Measurements from ENCODE around the gene SDSL. TPM values are rescaled to one million over a fixed set of nuclear protein-coding genes. Genes with fewer than 3 reads are reported as not detected.
A peak's percentile ranks its signal among the peaks of the same experiment; 100 is the strongest.

SDSL gene
- total RNA-seq, 4 donors from 2014 or later = 2.7 to 5.6 (median 3.2) TPM

DNA sequence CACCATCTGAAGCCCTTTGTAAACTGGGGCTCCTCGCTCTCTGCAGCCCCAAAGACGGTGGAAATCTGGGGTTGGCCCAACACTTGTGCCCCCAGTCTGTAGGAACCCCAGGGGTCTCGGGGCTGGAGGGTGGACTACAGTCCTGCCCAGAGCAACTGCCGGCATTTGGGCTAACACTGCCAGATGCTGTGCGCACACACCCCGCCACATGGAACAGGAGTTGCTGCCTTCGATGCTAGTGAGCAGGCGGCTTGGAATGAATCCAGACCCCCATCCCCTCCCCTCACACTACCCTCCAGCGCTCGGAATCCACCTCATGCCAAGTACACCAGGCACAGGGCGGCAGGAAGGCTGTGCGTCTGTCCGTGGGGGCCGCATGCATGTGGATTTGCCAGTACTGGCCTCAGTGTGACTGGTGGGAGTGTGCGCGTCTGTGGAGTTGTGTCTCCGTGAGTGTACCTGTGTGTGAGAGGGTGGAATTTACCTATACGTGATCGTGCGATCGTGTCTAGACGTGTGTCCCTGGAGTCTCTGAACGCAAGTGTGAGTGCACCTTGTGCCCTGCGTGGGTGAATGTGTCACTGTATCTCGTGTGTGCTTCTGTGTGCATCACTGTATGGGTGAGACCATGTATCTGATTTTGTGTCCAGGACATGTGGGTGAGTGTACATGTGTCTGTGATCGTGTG lies 44.4 kb downstream of the SDSL start:
- peaks cover 6 to 100% (median 82%) of the 10 kb centered on the region in 4 donors for H3K27me3 ChIP-seq
- intact Hi-C loops (cut with DNase I) = loop anchor here (10.0 kb wide), 1 partner anchor 448 kb away; no protein-coding TSS in a partner anchor
- H3K36me3 ChIP-seq = no peaks in the 10 kb centered on the region
- TF ChIP-seq, protein P1, sequence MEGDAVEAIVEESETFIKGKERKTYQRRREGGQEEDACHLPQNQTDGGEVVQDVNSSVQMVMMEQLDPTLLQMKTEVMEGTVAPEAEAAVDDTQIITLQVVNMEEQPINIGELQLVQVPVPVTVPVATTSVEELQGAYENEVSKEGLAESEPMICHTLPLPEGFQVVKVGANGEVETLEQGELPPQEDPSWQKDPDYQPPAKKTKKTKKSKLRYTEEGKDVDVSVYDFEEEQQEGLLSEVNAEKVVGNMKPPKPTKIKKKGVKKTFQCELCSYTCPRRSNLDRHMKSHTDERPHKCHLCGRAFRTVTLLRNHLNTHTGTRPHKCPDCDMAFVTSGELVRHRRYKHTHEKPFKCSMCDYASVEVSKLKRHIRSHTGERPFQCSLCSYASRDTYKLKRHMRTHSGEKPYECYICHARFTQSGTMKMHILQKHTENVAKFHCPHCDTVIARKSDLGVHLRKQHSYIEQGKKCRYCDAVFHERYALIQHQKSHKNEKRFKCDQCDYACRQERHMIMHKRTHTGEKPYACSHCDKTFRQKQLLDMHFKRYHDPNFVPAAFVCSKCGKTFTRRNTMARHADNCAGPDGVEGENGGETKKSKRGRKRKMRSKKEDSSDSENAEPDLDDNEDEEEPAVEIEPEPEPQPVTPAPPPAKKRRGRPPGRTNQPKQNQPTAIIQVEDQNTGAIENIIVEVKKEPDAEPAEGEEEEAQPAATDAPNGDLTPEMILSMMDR (IDR thresholded peaks at IDR 0.05) = no peak
- TF ChIP-seq POLR2AphosphoS5 (IDR thresholded peaks at IDR 0.05) (no peak), EP300 (IDR thresholded peaks at IDR 0.05) (no peak), POLR2A (IDR thresholded peaks at IDR 0.05; ENCODE audit: low read depth) (no peak)
- no peak overlapping the region for H3K27ac ChIP-seq (replicated peaks in 1 of 4)
- no peaks in the 10 kb centered on the region for H3K9me3 ChIP-seq
- DNase-seq (ENCODE audit: extremely low spot score) = no peak
- peaks cover 36 to 77% (median 57%) of the 10 kb centered on the region in 4 donors for H3K4me1 ChIP-seq
- H3K4me3 ChIP-seq = peak overlapping the region in 3 of 4 donors; percentile 41 to 46 (median 42)
- WGBS = 2% methylated on average over 11 of the region's 26 CpGs

DNA sequence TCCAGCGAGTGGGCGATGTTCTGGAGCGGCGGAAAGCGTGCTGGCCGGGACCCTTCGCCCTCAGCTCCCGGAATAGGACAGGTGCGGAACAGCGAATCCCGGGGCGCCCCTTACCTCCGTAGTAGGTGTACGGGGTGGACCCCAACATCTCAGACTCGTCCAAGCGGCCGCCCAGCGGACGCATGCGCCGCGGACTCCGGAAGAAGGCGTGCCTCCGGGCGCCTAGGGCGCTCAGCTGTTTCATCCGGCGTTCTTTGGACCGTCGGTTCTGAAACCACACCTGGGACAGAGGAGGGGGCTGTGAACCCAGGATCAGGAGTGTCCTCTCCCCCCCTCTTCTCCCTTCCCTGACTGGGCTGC lies 44.9 kb downstream of the SDSL start:
- peak overlapping the region; percentile 41 to 47 (median 44) for H3K4me3 ChIP-seq
- H3K27me3 ChIP-seq = peaks cover 6 to 100% (median 83%) of the 10 kb centered on the region in 4 donors
- WGBS = no CpG with 5 or more reads among the region's 31 CpGs
- no peak overlapping the region for H3K27ac ChIP-seq (replicated peaks in 1 of 4)
- intact Hi-C loops (cut with DNase I) = loop anchor here (10.0 kb wide), 1 partner anchor 448 kb away; no protein-coding TSS in a partner anchor
- H3K9me3 ChIP-seq = no peaks in the 10 kb centered on the region
- no peak for DNase-seq (ENCODE audit: extremely low spot score)
- TF ChIP-seq, protein P1 (IDR thresholded peaks at IDR 0.05) = no peak
- no peak for TF ChIP-seq POLR2A (IDR thresholded peaks at IDR 0.05; ENCODE audit: low read depth)
- no peak for TF ChIP-seq EP300 (IDR thresholded peaks at IDR 0.05)
- no peak for TF ChIP-seq POLR2AphosphoS5 (IDR thresholded peaks at IDR 0.05)
- no peaks in the 10 kb centered on the region for H3K36me3 ChIP-seq
- peaks cover 36 to 81% (median 58%) of the 10 kb centered on the region in 4 donors for H3K4me1 ChIP-seq

DNA sequence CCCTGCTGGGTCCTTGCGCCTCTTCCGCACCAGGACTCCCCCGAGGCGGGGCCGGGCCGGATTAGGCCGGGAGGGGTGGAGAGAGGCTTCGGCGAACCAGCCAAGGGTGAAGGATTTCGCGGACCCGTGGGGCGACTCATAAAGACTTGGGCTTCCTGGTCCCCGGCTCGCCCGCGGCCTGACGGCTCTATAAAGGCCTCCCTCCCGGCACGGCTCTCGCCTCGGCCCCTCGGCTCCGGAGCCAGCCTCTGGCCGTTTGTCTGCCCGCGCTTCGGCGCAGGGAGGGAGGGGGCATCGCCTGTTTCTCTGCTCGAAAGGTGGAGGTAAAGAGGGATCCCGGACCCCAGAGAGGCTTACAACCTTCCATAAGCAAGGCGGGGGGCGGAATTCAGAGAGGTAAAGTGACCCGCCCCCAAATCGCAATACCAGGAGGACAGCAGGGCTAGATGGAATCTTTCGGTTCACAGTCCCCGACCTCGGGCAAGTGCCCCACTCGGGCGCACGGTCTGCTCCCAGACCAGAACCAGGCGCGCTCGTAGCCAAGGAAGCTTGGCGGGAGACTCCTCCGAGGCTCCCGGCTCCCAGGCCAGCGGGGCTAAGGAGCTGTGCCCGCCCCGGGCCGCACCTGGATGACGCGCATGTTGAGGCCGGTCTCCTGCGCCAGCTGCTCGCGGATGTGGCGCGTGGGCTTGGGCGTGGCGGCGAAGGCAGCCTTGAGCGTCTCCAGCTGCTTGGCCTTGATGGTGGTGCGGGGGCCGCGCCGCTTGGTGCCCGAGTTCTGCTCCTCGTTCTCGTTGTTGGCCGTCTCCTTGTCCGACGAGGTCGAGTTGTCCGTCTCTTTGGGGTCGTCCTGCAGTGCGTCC lies 45.6 kb downstream of the SDSL start:
- Histone ChIP-seq H3K36me3 (no peaks in the 10 kb centered on the region), H3K27me3 (peaks cover 6 to 100% (median 82%) of the 10 kb centered on the region in 4 donors), H3K4me3 (peak overlapping the region; percentile 41 to 47 (median 44)), H3K27ac (replicated peaks in 1 of 4) (no peak overlapping the region), H3K4me1 (peaks cover 34 to 77% (median 53%) of the 10 kb centered on the region in 4 donors), H3K9me3 (no peaks in the 10 kb centered on the region)
- DNase-seq (ENCODE audit: extremely low spot score) = no peak
- intact Hi-C loops (cut with DNase I) = loop anchor here (10.0 kb wide), 1 partner anchor 447 kb away; no protein-coding TSS in a partner anchor
- TF ChIP-seq, protein P1 (IDR thresholded peaks at IDR 0.05) = no peak
- TF ChIP-seq EP300 (IDR thresholded peaks at IDR 0.05) = no peak
- no peak for TF ChIP-seq POLR2A (IDR thresholded peaks at IDR 0.05; ENCODE audit: low read depth)
- no peak for TF ChIP-seq POLR2AphosphoS5 (IDR thresholded peaks at IDR 0.05)
- WGBS = 0% methylated on average over 9 of the region's 78 CpGs

DNA sequence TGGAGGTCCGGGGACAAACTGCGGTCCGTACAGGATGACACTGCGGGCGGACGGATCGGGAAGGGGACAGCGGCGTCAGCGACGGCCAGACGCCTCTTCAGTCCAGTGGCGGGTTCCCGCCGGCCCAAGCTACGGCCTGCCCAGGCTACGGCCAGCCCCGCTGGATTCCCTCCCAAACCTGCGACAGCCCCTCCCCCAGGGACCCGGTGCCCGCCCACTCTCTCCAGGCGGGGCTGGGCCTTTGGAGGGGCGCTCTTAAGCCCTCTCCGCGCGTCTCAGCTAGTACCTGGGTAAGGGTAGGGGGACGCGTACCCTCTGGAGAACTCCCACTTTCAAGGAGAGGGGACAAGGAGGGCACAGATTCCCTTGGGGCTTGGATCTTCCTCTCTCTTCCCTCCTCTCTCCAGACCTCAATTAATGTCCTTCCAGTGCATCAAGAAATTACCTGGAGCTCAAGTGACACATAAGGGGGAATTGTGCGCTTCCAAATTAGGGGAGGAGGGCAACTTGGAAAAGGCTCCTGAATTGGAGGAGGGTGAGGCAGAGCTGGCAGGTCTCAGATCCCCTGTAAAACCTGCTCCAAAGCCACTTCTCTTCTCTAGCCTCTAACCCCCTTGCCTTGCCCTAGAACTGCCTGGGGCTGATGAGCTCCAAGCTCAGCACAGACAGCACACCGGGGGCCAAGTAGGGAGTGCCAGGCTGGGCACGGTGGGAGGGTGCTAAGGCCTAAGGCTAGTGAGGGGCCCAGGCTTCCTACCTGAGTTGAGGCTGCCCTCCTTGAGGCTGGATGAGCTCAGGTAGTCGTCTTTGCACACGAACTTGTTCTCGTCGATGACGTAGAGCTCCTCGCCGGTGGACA lies 46.4 kb downstream of the SDSL start:
- TF ChIP-seq EP300 (IDR thresholded peaks at IDR 0.05) (no peak), POLR2AphosphoS5 (IDR thresholded peaks at IDR 0.05) (no peak)
- TF ChIP-seq, protein P1 (IDR thresholded peaks at IDR 0.05) = no peak
- Histone ChIP-seq H3K4me1 (peaks cover 25 to 69% (median 45%) of the 10 kb centered on the region in 4 donors), H3K4me3 (no peak overlapping the region), H3K9me3 (no peaks in the 10 kb centered on the region), H3K36me3 (no peaks in the 10 kb centered on the region), H3K27ac (replicated peaks in 1 of 4) (no peak overlapping the region), H3K27me3 (peaks cover 6 to 100% (median 74%) of the 10 kb centered on the region in 4 donors)
- intact Hi-C loops (cut with DNase I) = loop anchor here (10.0 kb wide), 1 partner anchor 446 kb away; no protein-coding TSS in a partner anchor
- 0% methylated on average over 13 of the region's 38 CpGs for WGBS
- no peak for DNase-seq (ENCODE audit: extremely low spot score)
